Measurements from ENCODE around the gene KAT6B.

DNA sequence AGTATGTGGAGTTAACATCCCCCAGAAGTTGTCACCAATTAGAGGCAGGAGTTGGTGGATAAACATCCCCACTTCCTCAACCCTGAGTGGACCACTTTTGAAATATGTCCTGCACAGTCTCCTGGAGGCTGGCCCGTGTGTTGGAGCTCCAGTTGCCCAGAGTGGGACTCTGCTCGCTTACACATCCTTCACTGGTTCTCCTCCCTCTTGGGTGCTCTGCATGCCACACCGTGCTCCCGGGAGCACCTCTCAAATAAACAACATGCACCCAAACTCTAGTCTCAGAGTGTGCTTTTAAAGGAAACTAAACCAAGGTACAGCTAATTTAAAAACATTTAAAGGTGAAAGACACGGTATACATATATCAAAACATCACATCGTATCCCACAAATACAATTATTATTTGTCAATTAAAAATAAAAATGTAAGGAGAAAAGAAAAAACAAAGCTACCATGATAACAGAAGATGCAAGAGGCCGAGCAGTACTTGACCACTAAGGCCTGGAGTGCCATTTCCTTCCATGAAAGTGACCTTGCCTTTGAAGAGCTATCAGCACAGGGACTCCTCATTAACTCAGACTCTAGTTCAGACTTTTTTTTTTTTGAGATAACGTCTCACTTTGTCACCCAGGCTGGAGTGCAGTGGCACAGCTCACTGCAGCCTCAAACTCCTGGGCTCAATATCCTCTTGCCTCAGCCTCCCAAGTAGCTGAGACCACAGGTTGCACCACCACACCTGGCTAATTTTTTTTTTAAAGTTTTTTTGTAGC is 237.2 kb downstream of the KAT6B start:
- TF ChIP-seq, protein P1, sequence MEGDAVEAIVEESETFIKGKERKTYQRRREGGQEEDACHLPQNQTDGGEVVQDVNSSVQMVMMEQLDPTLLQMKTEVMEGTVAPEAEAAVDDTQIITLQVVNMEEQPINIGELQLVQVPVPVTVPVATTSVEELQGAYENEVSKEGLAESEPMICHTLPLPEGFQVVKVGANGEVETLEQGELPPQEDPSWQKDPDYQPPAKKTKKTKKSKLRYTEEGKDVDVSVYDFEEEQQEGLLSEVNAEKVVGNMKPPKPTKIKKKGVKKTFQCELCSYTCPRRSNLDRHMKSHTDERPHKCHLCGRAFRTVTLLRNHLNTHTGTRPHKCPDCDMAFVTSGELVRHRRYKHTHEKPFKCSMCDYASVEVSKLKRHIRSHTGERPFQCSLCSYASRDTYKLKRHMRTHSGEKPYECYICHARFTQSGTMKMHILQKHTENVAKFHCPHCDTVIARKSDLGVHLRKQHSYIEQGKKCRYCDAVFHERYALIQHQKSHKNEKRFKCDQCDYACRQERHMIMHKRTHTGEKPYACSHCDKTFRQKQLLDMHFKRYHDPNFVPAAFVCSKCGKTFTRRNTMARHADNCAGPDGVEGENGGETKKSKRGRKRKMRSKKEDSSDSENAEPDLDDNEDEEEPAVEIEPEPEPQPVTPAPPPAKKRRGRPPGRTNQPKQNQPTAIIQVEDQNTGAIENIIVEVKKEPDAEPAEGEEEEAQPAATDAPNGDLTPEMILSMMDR (IDR thresholded peaks at IDR 0.05; ENCODE audit: insufficient read depth, low read depth, low read length) = no peak
- no peak for TF ChIP-seq EZH2 (IDR thresholded peaks at IDR 0.05; ENCODE audit: insufficient read depth, low read length)

Data from astrocyte (in vitro differentiated cells and primary cell).